Spleen (tissue), 7 donors: ENCODE measurements around the gene DNAJC15.

Experiments used
- POLR2A ChIP-seq, 3 donors: fragments of 450-650 bp; IDR thresholded peaks; one replicate each; pipeline ENCODE4 v1.5.1; 2017; ENCODE audit warnings: antibody characterized with exemption in 3 of 3, mild to moderate bottlenecking in 1 of 3
- POLR2AphosphoS5 ChIP-seq, 3 donors: sonication (generic); formaldehyde crosslinking; IDR thresholded peaks; one replicate each; pipeline ENCODE4 v1.5.1; 2017; ENCODE audit warnings: antibody characterized with exemption in 3 of 3
- TF ChIP-seq, protein P1 (sequence below), 11 experiments: fragments of 200-600 bp in 7 of 11; fragments of 450-650 bp in 4 of 11; sonication (generic) in 4 of 11; IDR thresholded peaks in 8 of 11; conservative IDR thresholded peaks in 3 of 11; 1 replicate in 7 of 11; 2 replicates in 4 of 11; pipeline versions ENCODE4 v1.4.0 to v1.8.0; 2016 to 2021; ENCODE audit warnings: antibody characterized with exemption in 11 of 11, inconsistent platforms in 4 of 11, mild to moderate bottlenecking in 1 of 11
- donor health status: DM: no; HTN: no; CAD: no; lungs with moderate emphysema.
- donor health status: DM: no; HTN: no; CAD: no.
- donor health status: DM: no; HTN: no; CAD: no.

GRCh38 chr13:43116242-43116641 lies 92.9 kb downstream of the DNAJC15 start:
- TF ChIP-seq, protein P1, sequence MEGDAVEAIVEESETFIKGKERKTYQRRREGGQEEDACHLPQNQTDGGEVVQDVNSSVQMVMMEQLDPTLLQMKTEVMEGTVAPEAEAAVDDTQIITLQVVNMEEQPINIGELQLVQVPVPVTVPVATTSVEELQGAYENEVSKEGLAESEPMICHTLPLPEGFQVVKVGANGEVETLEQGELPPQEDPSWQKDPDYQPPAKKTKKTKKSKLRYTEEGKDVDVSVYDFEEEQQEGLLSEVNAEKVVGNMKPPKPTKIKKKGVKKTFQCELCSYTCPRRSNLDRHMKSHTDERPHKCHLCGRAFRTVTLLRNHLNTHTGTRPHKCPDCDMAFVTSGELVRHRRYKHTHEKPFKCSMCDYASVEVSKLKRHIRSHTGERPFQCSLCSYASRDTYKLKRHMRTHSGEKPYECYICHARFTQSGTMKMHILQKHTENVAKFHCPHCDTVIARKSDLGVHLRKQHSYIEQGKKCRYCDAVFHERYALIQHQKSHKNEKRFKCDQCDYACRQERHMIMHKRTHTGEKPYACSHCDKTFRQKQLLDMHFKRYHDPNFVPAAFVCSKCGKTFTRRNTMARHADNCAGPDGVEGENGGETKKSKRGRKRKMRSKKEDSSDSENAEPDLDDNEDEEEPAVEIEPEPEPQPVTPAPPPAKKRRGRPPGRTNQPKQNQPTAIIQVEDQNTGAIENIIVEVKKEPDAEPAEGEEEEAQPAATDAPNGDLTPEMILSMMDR (IDR thresholded peaks at IDR 0.05 in 8 of 11, conservative IDR thresholded peaks at IDR 0.05 in 3 of 11) = no peak
- TF ChIP-seq POLR2AphosphoS5 (IDR thresholded peaks at IDR 0.05) (no peak), POLR2A (IDR thresholded peaks at IDR 0.05) (no peak)
